Neuron (in vitro differentiated cells): ENCODE measurements around the gene GSTT4.
"Not testable (repeated sequence)": the region's sequence is repeated elsewhere in the genome, so short reads cannot be mapped to it uniquely, and the experiment has no call there.

Experiments used
- H2AFZ ChIP-seq: one replicate; pipeline ENCODE4 v1.6.1; 2013; ENCODE audit warnings: low read depth, mild to moderate bottlenecking, inconsistent platforms, low read length, moderate library complexity
- H3K27me3 ChIP-seq: one replicate; pipeline ENCODE4 v1.6.1; 2013; ENCODE audit warnings: low read length; ENCODE audit not compliant: insufficient read depth
- H3K36me3 ChIP-seq: one replicate; pipeline ENCODE4 v1.6.1; 2013; ENCODE audit warnings: low read length; ENCODE audit not compliant: insufficient read depth
- H3K4me1 ChIP-seq: one replicate; pipeline ENCODE4 v1.6.1; 2013; ENCODE audit warnings: low read length; ENCODE audit not compliant: insufficient read depth
- H3K4me3 ChIP-seq: 2 replicates; pipeline ENCODE4 v1.5.1; 2013; ENCODE audit warnings: mild to moderate bottlenecking, low read length, moderate library complexity
- H3K9me3 ChIP-seq: one replicate; pipeline ENCODE4 v1.6.1; 2013; ENCODE audit warnings: low read length

Gene GSTT4

DNA sequence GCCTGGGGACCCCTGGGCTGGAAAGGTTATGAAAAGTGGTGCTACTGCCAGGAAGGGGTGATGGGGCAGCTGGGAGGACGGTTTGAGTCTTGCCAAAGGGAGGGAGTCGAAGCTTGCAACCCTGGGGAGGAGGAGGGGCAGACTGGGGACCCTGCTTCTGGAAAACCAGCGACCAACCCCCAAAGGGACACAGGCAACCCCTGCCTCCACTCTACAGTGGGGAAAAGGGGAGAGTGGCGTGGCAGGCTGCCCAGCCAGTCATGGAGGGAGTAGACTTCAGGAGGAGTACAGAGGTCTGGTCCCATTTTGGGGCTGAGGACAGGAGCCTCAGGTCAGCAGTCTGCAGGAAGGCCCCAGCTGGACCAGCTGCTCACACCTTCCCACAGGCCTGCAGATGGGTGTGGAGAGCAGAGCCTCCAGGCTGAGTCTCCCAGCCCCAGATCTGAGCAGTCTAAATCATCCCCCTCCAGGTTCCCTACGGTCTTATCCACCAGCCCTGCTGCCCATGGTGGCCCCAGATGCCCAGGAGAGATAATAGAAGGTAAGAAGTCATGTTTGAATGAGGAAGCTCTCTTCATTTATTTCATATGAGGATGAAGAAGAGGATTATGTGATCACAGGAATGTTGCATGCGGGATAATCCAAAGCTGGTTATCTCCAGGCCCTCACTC, 34.3 kb downstream of the GSTT4 start:
- no peaks in the 10 kb centered on the region for H3K4me1 ChIP-seq
- H3K4me3 ChIP-seq, result no peak overlapping the region
- H3K36me3 ChIP-seq, result peaks cover 29% of the 10 kb centered on the region
- H3K27me3 ChIP-seq, result no peaks in the 10 kb centered on the region
- no peaks in the 10 kb centered on the region for H3K9me3 ChIP-seq
- H2AFZ ChIP-seq, result no peak overlapping the region

DNA sequence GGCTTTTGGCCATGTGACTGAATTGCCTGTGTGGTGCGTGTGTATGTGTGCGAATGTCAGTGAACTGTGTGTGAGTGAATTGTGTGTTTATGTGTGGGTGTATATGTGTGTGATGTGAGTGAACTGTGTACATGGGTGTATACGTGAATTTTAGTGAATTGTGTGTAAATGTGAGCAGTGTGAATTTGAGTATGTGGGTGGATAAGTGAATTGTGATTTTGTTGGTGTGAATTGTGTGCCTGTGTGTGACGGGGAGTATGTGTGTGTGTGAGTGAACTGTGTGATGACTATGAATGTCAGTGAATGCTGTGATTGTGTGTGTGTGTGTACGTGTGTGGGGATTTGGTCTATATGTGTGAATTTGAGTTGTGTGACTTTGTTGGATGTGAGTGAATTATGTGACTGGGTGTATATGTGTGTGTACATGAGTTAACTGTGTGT, 35.0 kb downstream of the GSTT4 start:
- Histone ChIP-seq H3K4me3 (no peak overlapping the region), H3K9me3 (no peaks in the 10 kb centered on the region), H3K36me3 (peaks cover 29% of the 10 kb centered on the region), H3K4me1 (no peaks in the 10 kb centered on the region), H2AFZ (no peak overlapping the region), H3K27me3 (no peaks in the 10 kb centered on the region)

DNA sequence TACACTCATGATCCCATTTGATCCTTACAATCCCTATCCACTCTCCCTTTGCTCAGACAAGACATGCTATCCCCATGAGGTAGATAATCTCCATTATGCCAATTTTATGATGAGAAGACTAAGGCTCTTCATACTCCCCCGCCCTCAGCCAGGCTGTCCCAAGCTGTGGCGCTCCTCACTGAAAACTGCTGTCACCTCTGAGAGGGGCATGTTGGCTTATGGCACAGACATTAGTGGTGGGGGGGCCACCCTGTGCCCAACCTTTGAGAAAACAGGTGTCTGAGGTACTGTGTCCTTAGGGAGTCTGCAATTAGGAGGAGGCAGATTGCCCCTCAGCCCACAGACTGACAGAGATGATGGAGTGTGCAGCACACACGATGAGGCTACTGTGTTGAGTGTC, 36.2 kb downstream of the GSTT4 start:
- Histone ChIP-seq H2AFZ (no peak overlapping the region), H3K4me1 (no peaks in the 10 kb centered on the region), H3K9me3 (no peaks in the 10 kb centered on the region), H3K36me3 (peaks cover 29% of the 10 kb centered on the region), H3K27me3 (no peaks in the 10 kb centered on the region), H3K4me3 (no peak overlapping the region)

DNA sequence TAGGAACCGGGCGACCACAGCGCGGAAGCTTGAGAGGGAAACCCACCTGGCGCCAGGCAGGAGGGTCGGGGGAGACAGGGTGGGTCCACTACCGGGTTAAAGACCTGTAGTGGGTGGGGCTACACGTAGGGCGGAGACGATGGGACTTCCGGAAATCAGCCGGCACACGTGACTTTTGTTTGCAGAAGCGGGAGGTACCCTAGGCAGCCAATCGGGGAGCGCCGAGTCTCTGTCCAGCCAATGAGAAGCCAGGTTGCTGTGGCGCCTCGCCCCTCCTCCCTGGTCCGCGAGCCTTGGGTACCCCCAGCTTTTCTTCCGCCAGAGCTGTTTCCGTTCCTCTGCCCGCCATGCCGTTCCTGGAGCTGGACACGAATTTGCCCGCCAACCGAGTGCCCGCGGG, 38.7 kb downstream of the GSTT4 start, which contains the start of gene DDTL:
Gene DDTL (plus strand): TSS at position 321 of the 400 bp plus-strand sequence. CDS start 27 bp downstream, at position 348.
- H3K27me3 ChIP-seq, H3K4me3 ChIP-seq, H3K4me1 ChIP-seq, H2AFZ ChIP-seq, H3K9me3 ChIP-seq: not testable (repeated sequence)
- H3K36me3 ChIP-seq, result peaks cover 25% of the 10 kb centered on the region

DNA sequence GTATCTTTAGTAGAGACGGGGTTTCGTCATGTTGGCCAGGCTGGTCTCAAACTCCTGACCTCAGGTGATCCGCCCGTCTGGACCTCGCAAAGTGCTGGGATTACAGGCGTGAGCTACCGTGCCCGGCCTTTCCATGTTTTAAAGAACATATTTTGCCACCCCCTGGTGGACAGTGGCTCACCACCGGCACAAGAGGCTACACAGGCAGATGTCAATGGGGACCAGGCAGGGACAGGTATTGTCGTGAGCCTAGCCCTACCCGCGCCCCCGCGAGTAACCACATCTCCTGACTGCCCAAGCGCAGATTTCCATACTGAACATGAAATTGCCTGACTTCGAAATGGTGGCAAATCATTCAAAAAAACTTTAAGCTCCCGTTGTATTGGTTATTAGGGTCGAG, 39.2 kb downstream of the GSTT4 start:
- H3K4me3 ChIP-seq, H2AFZ ChIP-seq, H3K4me1 ChIP-seq, H3K9me3 ChIP-seq, H3K27me3 ChIP-seq: not testable (repeated sequence)
- peaks cover 20% of the 10 kb centered on the region for H3K36me3 ChIP-seq

DNA sequence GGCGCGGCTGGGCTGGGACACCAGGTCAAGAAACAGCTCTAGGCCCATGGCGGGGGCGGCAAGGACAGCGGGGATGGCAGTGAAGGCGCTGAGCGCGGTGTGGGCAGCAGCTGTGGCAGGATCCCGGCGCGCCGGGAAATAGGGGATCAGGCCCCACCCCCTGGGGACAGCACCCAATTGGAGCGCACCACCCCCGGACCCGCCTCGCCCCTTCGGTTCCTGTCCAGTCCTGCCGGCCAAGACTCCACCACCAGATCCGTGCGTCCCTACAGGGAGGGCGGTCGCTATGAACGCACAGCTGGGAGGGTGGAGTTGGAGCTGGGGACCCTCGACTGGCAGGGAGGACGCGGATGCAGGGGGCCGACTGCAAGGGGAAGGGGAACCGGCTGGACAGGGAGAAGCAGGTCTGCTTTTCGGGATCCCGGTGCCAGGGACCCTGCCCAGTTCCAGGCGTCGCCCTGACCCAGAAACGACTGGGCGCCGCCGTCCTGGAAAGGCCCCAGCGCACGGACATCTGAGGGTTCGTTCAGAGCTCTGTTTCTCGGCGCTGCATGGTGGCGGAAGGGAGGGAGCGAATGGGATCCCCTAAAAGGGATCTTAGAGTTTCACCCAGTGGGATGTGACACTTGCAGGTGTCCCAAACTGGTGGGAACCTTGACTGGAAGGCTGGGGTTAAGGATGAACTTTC, 44.0 kb downstream of the GSTT4 start, which contains the start of gene GSTT2B:
Gene GSTT2B (minus strand): TSS at position 112 of the 688 bp plus-strand sequence. CDS start 64 bp downstream, at position 48.
- H3K27me3 ChIP-seq, H2AFZ ChIP-seq, H3K4me3 ChIP-seq, H3K36me3 ChIP-seq, H3K9me3 ChIP-seq, H3K4me1 ChIP-seq: not testable (repeated sequence)

DNA sequence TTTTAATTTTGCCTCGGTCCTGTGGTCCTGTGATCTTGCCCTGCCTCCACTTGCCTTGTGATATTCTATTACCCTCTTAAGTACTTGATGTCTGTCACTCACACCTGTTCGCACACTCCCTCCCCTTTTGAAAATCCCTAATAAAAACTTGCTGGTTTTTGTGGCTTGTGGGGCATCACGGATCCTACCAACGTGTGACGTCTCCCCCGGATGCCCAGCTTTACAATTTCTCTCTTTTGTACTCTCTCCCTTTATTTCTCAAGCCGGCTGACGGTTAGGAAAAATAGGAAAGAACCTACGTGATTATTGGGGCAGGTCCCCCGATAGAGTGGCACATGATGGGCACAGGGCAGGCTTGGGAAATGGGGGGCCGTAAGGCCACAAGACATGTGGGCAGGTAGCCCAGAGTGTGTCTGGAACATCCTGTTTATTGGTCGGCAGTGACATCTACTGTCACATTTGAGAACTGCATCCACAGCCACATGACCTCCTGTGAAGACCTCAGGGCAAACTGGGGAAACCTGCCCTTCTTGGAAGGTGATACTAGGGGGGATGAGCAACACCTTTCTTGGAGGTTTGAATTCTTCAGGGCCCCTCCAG, 48.9 kb downstream of the GSTT4 start:
- not testable (repeated sequence) for H3K27me3 ChIP-seq, H2AFZ ChIP-seq, H3K36me3 ChIP-seq, H3K4me1 ChIP-seq, H3K9me3 ChIP-seq, H3K4me3 ChIP-seq

DNA sequence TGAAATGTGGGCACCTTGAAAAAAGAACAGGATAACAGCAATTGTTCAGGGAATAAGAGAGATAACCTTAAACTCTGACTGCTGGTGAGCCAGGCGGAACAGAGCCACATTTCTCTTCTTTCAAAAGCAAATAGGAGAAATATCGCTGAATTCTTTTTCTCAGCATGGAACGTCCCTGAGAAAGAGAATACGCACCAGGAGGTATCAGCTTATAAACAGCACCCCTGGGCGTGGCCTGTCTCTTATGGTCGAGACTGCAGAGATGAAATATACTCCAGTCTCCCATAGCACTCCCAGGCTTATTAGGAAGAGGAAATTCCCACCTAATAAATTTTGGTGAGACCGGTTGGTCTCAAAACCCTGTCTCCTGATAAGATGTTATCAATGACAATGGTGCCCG, 49.4 kb downstream of the GSTT4 start:
- not testable (repeated sequence) for H3K4me1 ChIP-seq, H3K27me3 ChIP-seq, H3K4me3 ChIP-seq, H2AFZ ChIP-seq, H3K9me3 ChIP-seq, H3K36me3 ChIP-seq

DNA sequence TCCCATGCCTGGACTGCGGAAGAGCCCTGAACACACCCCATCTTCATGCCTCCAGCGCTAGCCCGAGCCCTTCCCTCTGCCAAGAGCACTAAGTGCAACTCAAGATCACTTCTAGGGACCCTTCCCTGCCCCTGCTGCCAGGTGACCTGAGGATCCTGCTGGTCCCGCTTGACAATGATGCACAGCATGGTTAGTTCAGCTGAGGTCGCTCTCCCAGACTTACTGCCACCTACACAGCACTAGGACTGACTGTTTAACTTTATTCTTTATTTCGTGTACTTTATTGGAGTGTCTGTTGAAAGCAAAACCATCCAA, 50.3 kb downstream of the GSTT4 start:
- not testable (repeated sequence) for H3K36me3 ChIP-seq, H3K9me3 ChIP-seq, H3K27me3 ChIP-seq, H3K4me1 ChIP-seq, H3K4me3 ChIP-seq, H2AFZ ChIP-seq

DNA sequence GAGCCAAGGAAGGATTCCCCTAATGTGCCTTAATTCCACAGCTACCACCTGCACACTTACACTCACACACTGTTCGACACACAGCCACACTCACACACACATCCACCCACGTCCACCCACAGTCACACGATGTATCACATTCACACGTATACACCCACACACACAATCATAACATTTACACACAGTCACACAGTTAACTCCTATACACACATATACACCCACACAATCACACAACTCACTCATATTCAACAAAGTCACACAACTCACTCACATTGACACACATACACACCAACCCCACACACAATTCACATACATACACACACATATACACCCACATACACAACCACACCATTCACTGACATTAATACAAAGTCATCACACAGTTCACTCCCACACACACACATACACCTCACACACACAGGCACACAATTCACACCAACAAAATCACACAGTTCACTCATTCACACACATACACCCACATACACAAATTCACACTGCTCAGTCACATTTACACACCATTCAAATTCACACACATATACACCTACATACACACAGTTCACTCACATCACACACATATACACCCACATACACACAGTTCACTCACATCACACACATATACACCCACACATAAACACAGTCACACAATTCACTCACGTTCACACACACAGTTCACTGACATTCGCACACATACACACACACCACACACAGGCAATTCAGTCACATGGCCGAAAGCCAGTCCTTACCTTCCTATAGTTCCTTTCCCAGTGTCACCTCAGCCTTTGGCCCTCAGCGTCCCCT, 50.9 kb downstream of the GSTT4 start:
- H3K36me3 ChIP-seq, H2AFZ ChIP-seq, H3K27me3 ChIP-seq, H3K4me3 ChIP-seq, H3K4me1 ChIP-seq, H3K9me3 ChIP-seq: not testable (repeated sequence)

DNA sequence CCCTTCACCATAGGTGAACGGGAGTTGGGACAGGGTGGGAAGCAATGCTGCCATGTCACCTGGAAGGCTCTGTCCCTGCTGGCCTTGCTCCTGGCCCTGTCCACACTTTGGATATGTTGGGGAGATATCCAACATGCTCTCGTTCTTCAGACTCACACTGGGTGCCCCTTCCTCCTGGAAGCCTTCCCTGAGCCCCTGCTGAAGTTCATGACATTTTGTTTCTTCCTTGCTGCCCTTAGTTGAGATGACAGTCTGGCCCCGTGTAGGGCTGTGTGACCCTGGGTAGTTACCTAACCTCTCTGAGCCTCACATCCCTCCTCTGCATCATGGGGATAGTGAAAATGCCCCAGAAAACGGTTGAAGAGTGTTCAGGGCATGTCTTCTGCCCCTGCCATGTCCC, 51.8 kb downstream of the GSTT4 start:
- H2AFZ ChIP-seq, H3K4me3 ChIP-seq, H3K4me1 ChIP-seq, H3K9me3 ChIP-seq, H3K27me3 ChIP-seq, H3K36me3 ChIP-seq: not testable (repeated sequence)

DNA sequence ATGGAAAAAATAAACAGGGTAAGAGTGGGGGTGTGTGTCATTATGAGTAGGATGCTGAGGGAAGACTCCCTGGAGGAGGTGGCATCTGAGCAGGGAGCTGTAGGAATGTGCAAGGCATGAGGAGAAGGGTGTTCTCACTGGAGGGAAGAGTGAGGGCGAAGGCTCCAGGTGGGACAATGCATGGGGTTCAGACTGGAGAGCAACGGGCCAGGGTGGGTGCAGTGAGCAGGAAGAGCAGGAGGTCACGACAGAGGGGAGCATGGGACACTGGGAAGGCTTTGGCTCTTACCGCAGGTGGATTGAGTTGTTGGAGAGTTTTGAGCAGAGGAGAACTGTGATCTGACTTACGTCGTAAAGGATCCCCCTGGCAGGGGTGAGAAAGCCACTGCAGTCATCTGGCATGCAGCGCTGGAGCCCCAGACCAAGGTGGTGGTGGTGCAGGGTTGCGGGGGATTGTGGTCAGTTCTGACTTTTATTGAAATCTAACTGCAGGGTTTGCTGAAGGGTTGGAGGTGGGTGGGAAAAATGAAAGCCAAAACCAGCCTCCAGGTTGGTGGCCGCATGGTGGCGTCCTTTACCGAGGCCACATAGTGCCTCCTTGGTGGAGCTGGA, 52.4 kb downstream of the GSTT4 start:
- H3K27me3 ChIP-seq, H3K4me1 ChIP-seq, H2AFZ ChIP-seq, H3K4me3 ChIP-seq, H3K9me3 ChIP-seq, H3K36me3 ChIP-seq: not testable (repeated sequence)

DNA sequence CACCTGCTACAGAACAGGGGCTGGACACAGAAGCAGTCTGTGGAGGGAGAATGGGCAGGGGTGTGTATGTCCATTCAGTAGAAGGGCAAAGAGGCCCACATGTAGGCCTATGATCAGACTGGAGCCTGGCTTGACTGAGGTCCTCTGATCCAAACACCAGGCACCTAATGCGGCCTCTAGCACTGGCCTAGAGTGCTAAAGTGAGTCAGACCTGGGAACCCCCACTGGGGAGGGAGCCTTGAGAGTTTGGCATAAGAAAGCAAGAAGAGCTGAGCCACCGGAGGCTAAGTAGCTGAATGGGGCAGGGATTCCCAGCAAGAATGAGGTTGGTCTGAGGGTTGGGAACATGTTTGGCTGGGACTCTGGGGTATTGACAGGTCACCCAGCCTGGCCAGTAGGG, 53.9 kb downstream of the GSTT4 start:
- not testable (repeated sequence) for H3K27me3 ChIP-seq, H2AFZ ChIP-seq, H3K4me1 ChIP-seq, H3K36me3 ChIP-seq, H3K4me3 ChIP-seq, H3K9me3 ChIP-seq
